Thoracic aorta (tissue), 2 donors: Measurements from ENCODE around the gene APOD. TPM values are rescaled to one million over a fixed set of nuclear protein-coding genes. Genes with fewer than 3 reads are reported as not detected.

ENCODE experiments used
- ATAC-seq: fragments of 150-250 bp; one replicate; pipeline ENCODE4 v1.8.0; 2017; ENCODE audit warnings: low read depth; ENCODE audit not compliant: insufficient number of reproducible peaks, low FRiP score
- DNase-seq: peaks from one replicate; pipeline ENCODE4 v3.0.0-alpha.2; 2020; ENCODE audit warnings: low spot score
- H3K27ac ChIP-seq, 2 donors: fragments of 200-600 bp; sonication (generic); 1 replicate in 1 of 2; 2 replicates in 1 of 2; pipeline ENCODE4 v1.5.1; 2016; ENCODE audit warnings: mild to moderate bottlenecking in 2 of 2, moderate library complexity in 2 of 2
- H3K27me3 ChIP-seq: fragments of 200-600 bp; sonication (generic); replicated peaks from 2 replicates; pipeline ENCODE4 v1.6.0; 2016; ENCODE audit warnings: mild to moderate bottlenecking; ENCODE audit not compliant: insufficient read depth
- H3K36me3 ChIP-seq: fragments of 200-600 bp; sonication (generic); one replicate; pipeline ENCODE4 v1.5.1; 2016
- H3K4me1 ChIP-seq, 2 donors: fragments of 200-600 bp; sonication (generic); 1 replicate in 1 of 2; 2 replicates in 1 of 2; pipeline versions ENCODE4 v1.5.1 to v1.6.0; 2016; ENCODE audit warnings: low read depth in 2 of 2, mild to moderate bottlenecking in 1 of 2; ENCODE audit not compliant: control insufficient read depth in 1 of 2
- H3K4me3 ChIP-seq: fragments of 200-600 bp; sonication (generic); 2 replicates; pipeline ENCODE4 v1.5.1; 2016; ENCODE audit warnings: mild to moderate bottlenecking
- H3K9me3 ChIP-seq: fragments of 200-600 bp; sonication (generic); 2 replicates; pipeline ENCODE4 v1.5.1; 2016
- total RNA-seq, 2 donors: library from RNA; depleted of rRNA; stranded (reverse); fragments of >200 nt; gene quantifications; one replicate each; pipeline versions ENCODE4 v1.1.0 to v1.2.3, GENCODE V29; 2016
- TF ChIP-seq, protein P1 (sequence below): fragments of 200-600 bp; sonication (generic); IDR thresholded peaks from one replicate; pipeline ENCODE4 v1.5.1; 2019; ENCODE audit warnings: antibody characterized with exemption

APOD gene
- total RNA-seq, 2 donors from 2014 or later = 135 to 153 TPM

- Histone ChIP-seq H3K27ac (no peak overlapping the region), H3K4me1 (no peaks in the 10 kb centered on the region), H3K27me3 (no peaks in the 10 kb centered on the region), H3K4me3 (no peak overlapping the region), H3K36me3 (no peaks in the 10 kb centered on the region), H3K9me3 (no peaks in the 10 kb centered on the region)
- TF ChIP-seq, protein P1, sequence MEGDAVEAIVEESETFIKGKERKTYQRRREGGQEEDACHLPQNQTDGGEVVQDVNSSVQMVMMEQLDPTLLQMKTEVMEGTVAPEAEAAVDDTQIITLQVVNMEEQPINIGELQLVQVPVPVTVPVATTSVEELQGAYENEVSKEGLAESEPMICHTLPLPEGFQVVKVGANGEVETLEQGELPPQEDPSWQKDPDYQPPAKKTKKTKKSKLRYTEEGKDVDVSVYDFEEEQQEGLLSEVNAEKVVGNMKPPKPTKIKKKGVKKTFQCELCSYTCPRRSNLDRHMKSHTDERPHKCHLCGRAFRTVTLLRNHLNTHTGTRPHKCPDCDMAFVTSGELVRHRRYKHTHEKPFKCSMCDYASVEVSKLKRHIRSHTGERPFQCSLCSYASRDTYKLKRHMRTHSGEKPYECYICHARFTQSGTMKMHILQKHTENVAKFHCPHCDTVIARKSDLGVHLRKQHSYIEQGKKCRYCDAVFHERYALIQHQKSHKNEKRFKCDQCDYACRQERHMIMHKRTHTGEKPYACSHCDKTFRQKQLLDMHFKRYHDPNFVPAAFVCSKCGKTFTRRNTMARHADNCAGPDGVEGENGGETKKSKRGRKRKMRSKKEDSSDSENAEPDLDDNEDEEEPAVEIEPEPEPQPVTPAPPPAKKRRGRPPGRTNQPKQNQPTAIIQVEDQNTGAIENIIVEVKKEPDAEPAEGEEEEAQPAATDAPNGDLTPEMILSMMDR = no peak
- DNase-seq (no peak), ATAC-seq (no peak)
Measured at GRCh38 chr3:195563317-195563716, 20.4 kb downstream of the APOD start.

DNA sequence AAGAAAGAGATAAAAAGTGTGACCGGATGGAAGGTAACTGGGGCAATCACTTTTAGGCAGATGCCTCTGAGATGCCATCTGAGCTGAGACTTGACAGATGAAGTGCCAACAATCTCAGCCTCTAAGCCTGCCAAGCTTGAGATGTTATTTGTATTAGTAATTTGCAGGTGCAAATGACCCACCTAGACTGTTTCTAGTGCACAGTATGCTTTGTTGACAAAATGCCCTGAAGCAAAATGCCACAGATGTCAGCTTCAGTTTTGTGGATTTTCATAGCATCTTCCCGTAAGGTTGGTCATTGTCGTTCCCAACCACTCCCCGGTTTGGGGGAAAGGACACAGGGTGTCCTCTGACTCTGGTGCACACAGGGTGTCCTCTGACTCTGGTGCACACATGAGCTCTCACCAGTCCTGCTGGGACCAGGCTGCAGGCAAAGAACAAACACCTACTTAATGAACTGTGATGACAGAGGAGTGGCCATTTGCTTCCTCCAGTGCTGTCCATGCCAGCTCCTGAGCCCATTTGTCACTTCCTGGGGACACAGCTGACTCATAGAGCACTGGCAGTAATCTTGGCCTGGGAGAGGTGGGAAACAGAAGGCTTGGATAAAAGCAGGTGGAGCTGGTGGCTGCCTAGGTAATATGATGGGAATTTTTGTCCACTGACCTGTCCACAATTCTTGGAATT lies 23.9 kb downstream of the APOD start:
- Histone ChIP-seq H3K4me3 (no peak overlapping the region), H3K9me3 (no peaks in the 10 kb centered on the region), H3K27ac (no peak overlapping the region), H3K4me1 (no peaks in the 10 kb centered on the region), H3K36me3 (no peaks in the 10 kb centered on the region), H3K27me3 (no peaks in the 10 kb centered on the region)
- ATAC-seq (no peak), DNase-seq (no peak)
- TF ChIP-seq, protein P1 = no peak

DNA sequence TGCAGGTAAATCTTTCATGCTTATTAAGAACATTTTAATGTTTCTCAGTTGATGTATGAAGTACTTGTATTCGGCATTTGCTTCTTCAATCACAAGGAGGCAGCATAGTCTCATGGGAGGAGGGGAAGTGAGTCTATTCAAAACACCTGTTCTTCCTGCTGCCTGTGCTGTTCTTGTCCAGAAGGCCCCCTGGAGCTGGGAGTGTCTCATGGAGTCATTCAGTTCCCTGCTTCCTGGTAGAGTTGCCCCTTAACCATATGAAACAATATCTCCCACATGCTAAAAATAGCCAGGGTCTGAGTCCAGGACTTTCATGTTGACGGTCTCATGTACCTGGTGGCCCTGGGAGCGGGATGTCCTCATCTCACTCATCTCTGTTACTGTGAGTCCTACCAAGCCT lies 25.1 kb downstream of the APOD start:
- Histone ChIP-seq H3K27ac (no peak overlapping the region), H3K9me3 (no peaks in the 10 kb centered on the region), H3K36me3 (no peaks in the 10 kb centered on the region), H3K4me3 (no peak overlapping the region), H3K4me1 (no peaks in the 10 kb centered on the region), H3K27me3 (no peaks in the 10 kb centered on the region)
- TF ChIP-seq, protein P1 = no peak
- no peak for ATAC-seq
- DNase-seq = no peak

- ATAC-seq = no peak
- TF ChIP-seq, protein P1 = no peak
Measured at GRCh38 chr3:195557322-195557721, 26.4 kb downstream of the APOD start.

DNA sequence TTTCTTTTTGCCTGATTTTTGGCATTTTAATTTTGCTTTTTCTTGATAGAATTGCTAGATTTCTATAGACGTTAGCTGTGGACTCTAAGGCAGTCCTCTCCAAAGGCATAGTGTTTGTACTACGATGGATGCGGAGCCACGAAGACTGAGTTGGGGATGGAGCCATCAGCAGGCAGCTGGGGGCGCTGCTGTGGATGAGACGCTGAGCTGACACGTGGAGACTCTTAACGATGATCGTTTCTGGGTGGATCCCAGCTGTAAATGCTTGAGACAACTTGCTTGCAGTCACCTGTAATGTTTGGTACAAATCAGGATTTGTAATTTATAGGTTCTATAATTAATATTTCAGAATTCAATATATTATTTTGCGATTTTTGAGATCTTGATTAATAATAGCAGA lies 27.4 kb downstream of the APOD start:
- Histone ChIP-seq H3K9me3 (no peaks in the 10 kb centered on the region), H3K4me3 (no peak overlapping the region), H3K36me3 (no peaks in the 10 kb centered on the region), H3K27ac (no peak overlapping the region), H3K4me1 (no peaks in the 10 kb centered on the region), H3K27me3 (no peaks in the 10 kb centered on the region)
- TF ChIP-seq, protein P1 = no peak
- DNase-seq = no peak
- ATAC-seq = no peak

More at GRCh38 chr3:195557322-195557721, 26.4 kb downstream of the APOD start:
- Histone ChIP-seq H3K4me1 (no peaks in the 10 kb centered on the region), H3K9me3 (no peaks in the 10 kb centered on the region), H3K4me3 (no peak overlapping the region), H3K36me3 (no peaks in the 10 kb centered on the region), H3K27ac (no peak overlapping the region), H3K27me3 (no peaks in the 10 kb centered on the region)
- no peak for DNase-seq
